Measurements from ENCODE around the gene F12. TPM values are rescaled to one million over a fixed set of nuclear protein-coding genes. Genes with fewer than 3 reads are reported as not detected.
"Not testable (repeated sequence)": the region's sequence is repeated elsewhere in the genome, so short reads cannot be mapped to it uniquely, and the experiment has no call there.

Gene F12
- total RNA-seq, 1 donor from 2014 or later: not detected

- DNase-seq: no peak
- intact Hi-C loops (cut with DNase I): no loop called here
- no peak for ATAC-seq (ENCODE audit: poor library complexity)
These were observed 31.2 kb downstream of the F12 start for GRCh38 chr5:177377851-177378776.

- ATAC-seq (ENCODE audit: poor library complexity): no peak
- intact Hi-C loops (cut with DNase I): no loop called here
- DNase-seq: no peak
These were observed 33.3 kb downstream of the F12 start for GRCh38 chr5:177376107-177376506.

GRCh38 chr5:177375516-177375915, 33.8 kb downstream of the F12 start:
- intact Hi-C loops (cut with DNase I); ATAC-seq (ENCODE audit: poor library complexity); DNase-seq: not testable (repeated sequence)

GRCh38 chr5:177374211-177374610, 35.2 kb downstream of the F12 start:
- intact Hi-C loops (cut with DNase I): no loop called here

GRCh38 chr5:177373806-177374205, 35.6 kb downstream of the F12 start:
- no peak for DNase-seq
- ATAC-seq (ENCODE audit: poor library complexity): no peak
- intact Hi-C loops (cut with DNase I): no loop called here

More at GRCh38 chr5:177374211-177374610, 35.2 kb downstream of the F12 start:
- ATAC-seq (ENCODE audit: poor library complexity) (no peak), DNase-seq (no peak)

- intact Hi-C loops (cut with DNase I): no loop called here
- ATAC-seq (ENCODE audit: poor library complexity) (no peak), DNase-seq (no peak)
These were observed 36.5 kb downstream of the F12 start for GRCh38 chr5:177372910-177373309.

- intact Hi-C loops (cut with DNase I): no loop called here
- no peak for DNase-seq
- ATAC-seq (ENCODE audit: poor library complexity): no peak
These were observed 37.1 kb downstream of the F12 start for GRCh38 chr5:177372034-177372896.

GRCh38 chr5:177371120-177372033, 38.0 kb downstream of the F12 start:
- intact Hi-C loops (cut with DNase I): no loop called here
- ATAC-seq (ENCODE audit: poor library complexity) (no peak), DNase-seq (no peak)

- DNase-seq: peak; percentile 84
- intact Hi-C loops (cut with DNase I): no loop called here
- peak; percentile 62 for ATAC-seq (ENCODE audit: poor library complexity)
These were observed 38.8 kb downstream of the F12 start for GRCh38 chr5:177370488-177371119.

- ATAC-seq (ENCODE audit: poor library complexity) (no peak), DNase-seq (no peak)
- intact Hi-C loops (cut with DNase I): no loop called here
These were observed 39.5 kb downstream of the F12 start for GRCh38 chr5:177369645-177370440.

- intact Hi-C loops (cut with DNase I): no loop called here
- no peak for ATAC-seq (ENCODE audit: poor library complexity)
- DNase-seq: no peak
These were observed 40.3 kb downstream of the F12 start for GRCh38 chr5:177368869-177369644.

- no peak for DNase-seq
- no peak for ATAC-seq (ENCODE audit: poor library complexity)
- intact Hi-C loops (cut with DNase I): no loop called here
These were observed 41.1 kb downstream of the F12 start for GRCh38 chr5:177367981-177368868.

GRCh38 chr5:177367323-177367848, 42.0 kb downstream of the F12 start:
- ATAC-seq (ENCODE audit: poor library complexity) (peak; percentile 5), DNase-seq (no peak)
- intact Hi-C loops (cut with DNase I): no loop called here

- ATAC-seq (ENCODE audit: poor library complexity): peak; percentile 88
- intact Hi-C loops (cut with DNase I): no loop called here
- peak; percentile 92 for DNase-seq
These were observed 42.6 kb downstream of the F12 start for GRCh38 chr5:177366528-177367322.

All from Right ventricle myocardium superior (tissue), 1 donor.